RWPE2 (cell line): ENCODE data around the gene SATB2.

ENCODE experiments used
- ATAC-seq: fragments of 200-7000 bp; cut with Tn5 transposase; 3 replicates; pipeline ENCODE4 v1.9.1; 2021; ENCODE audit warnings: low read depth
- DNase-seq: peaks from one replicate; pipeline ENCODE4 v3.0.0-alpha.2; 2020; ENCODE audit warnings: low spot score
- H3K27ac ChIP-seq: fragments of 450-650 bp; 2 replicates; pipeline ENCODE4 v1.5.1; 2017; ENCODE audit warnings: mild to moderate bottlenecking; ENCODE audit not compliant: poor library complexity, severe bottlenecking
- H3K27me3 ChIP-seq: fragments of 250-450 bp; sonication (Bioruptor Pico); 2 replicates; pipeline ENCODE4 v1.5.1; 2021; ENCODE audit warnings: mild to moderate bottlenecking, moderate library complexity; ENCODE audit not compliant: insufficient read depth, poor library complexity, severe bottlenecking
- H3K36me3 ChIP-seq: fragments of 250-450 bp; sonication (Bioruptor Pico); 2 replicates; pipeline ENCODE4 v1.5.1; 2020; ENCODE audit warnings: low read depth, mild to moderate bottlenecking, moderate library complexity
- H3K4me1 ChIP-seq: fragments of 250-450 bp; sonication (Bioruptor Pico); 2 replicates; pipeline ENCODE4 v1.5.1; 2021; ENCODE audit warnings: mild to moderate bottlenecking, moderate library complexity; ENCODE audit not compliant: insufficient read depth, poor library complexity, severe bottlenecking
- H3K4me3 ChIP-seq: fragments of 250-450 bp; sonication (Bioruptor Pico); 2 replicates; pipeline ENCODE4 v1.5.1; 2021; ENCODE audit warnings: mild to moderate bottlenecking, moderate library complexity; ENCODE audit not compliant: severe bottlenecking
- H3K9me3 ChIP-seq: fragments of 250-450 bp; sonication (Bioruptor Pico); 2 replicates; pipeline ENCODE4 v1.5.1; 2021; ENCODE audit warnings: mild to moderate bottlenecking, moderate library complexity; ENCODE audit not compliant: severe bottlenecking
- TF ChIP-seq, protein P1 (sequence below): fragments of 450-650 bp; IDR thresholded peaks from one replicate; pipeline ENCODE4 v1.5.1; 2017; ENCODE audit warnings: mild to moderate bottlenecking, moderate library complexity; ENCODE audit not compliant: poor library complexity, severe bottlenecking

The SATB2 gene

DNA sequence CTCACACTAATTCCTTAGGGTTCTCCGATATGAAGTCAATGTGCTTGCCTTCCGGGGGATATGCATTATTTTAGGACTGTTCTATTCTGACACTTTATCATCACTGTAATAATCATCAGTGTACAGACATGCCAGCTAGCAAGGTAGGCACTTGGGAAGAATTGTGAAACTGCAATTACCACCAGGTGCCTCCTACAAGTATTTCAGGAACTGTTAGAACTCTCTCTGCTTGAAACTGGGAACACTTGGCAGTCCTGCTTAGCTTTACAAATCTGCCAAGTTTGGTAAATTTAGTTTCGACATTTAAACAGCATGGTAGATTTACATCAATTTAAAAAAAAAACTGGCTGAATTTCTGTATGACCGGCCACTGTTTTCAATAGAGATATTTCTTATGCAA lies 128.7 kb downstream of the SATB2 start:
- Histone ChIP-seq H3K27me3 (no peaks in the 10 kb centered on the region), H3K4me1 (no peaks in the 10 kb centered on the region), H3K9me3 (no peaks in the 10 kb centered on the region), H3K27ac (no peak overlapping the region), H3K36me3 (peaks cover 19% of the 10 kb centered on the region), H3K4me3 (no peak overlapping the region)
- ATAC-seq (no peak), DNase-seq (no peak)
- TF ChIP-seq, protein P1, sequence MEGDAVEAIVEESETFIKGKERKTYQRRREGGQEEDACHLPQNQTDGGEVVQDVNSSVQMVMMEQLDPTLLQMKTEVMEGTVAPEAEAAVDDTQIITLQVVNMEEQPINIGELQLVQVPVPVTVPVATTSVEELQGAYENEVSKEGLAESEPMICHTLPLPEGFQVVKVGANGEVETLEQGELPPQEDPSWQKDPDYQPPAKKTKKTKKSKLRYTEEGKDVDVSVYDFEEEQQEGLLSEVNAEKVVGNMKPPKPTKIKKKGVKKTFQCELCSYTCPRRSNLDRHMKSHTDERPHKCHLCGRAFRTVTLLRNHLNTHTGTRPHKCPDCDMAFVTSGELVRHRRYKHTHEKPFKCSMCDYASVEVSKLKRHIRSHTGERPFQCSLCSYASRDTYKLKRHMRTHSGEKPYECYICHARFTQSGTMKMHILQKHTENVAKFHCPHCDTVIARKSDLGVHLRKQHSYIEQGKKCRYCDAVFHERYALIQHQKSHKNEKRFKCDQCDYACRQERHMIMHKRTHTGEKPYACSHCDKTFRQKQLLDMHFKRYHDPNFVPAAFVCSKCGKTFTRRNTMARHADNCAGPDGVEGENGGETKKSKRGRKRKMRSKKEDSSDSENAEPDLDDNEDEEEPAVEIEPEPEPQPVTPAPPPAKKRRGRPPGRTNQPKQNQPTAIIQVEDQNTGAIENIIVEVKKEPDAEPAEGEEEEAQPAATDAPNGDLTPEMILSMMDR, result no peak

DNA sequence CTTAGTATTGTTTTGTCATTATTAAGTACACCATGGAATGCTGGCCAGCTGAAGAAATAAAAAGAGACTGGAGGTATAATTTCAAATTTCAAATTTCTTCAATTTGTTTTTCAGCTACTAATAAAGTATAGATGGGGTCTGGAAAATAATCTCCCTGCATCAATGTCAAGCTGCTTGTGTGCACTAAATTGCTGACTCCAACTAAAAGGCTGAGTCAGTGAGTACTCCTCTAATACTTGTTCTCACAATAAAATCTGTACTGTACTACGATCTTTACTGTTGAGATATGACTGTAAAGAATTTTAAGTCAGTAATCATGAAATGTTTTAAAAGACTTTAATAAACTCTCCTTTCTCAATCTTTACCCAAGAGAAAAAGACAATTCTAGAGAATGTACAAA lies 131.9 kb downstream of the SATB2 start:
- Histone ChIP-seq H3K4me3 (no peak overlapping the region), H3K27ac (no peak overlapping the region), H3K9me3 (no peaks in the 10 kb centered on the region), H3K4me1 (no peaks in the 10 kb centered on the region), H3K36me3 (peaks cover 24% of the 10 kb centered on the region), H3K27me3 (no peaks in the 10 kb centered on the region)
- DNase-seq, result no peak
- ATAC-seq, result no peak
- TF ChIP-seq, protein P1, result no peak

DNA sequence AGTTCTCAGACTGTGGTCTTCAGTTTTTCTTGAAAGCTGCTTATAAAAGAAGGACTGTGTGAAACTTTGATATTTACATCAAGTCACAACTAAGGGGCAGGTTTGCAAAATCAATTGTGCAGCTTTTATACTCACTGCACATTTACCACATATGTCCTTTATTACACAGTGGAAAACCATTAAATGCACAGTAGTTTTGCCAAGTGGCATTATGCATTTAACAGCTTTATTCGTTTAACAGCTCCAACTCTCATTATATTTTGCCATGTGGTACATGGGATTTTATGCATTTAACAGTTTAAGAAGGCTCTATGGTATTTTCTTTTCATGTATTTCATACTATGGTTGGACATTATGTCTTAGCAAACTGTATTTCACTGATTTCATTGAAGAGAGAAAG lies 135.6 kb downstream of the SATB2 start:
- Histone ChIP-seq H3K9me3 (no peaks in the 10 kb centered on the region), H3K36me3 (peaks cover 25% of the 10 kb centered on the region), H3K27me3 (no peaks in the 10 kb centered on the region), H3K4me1 (no peaks in the 10 kb centered on the region), H3K27ac (no peak overlapping the region), H3K4me3 (no peak overlapping the region)
- TF ChIP-seq, protein P1, result no peak
- DNase-seq, result no peak
- no peak for ATAC-seq

- Histone ChIP-seq H3K9me3 (no peaks in the 10 kb centered on the region), H3K27ac (no peak overlapping the region), H3K36me3 (peaks cover 9% of the 10 kb centered on the region), H3K4me3 (no peak overlapping the region), H3K27me3 (no peaks in the 10 kb centered on the region), H3K4me1 (no peaks in the 10 kb centered on the region)
- DNase-seq, result no peak
- ATAC-seq, result no peak
- TF ChIP-seq, protein P1, result no peak
These were observed 140.1 kb downstream of the SATB2 start for GRCh38 chr2:199317646-199318045.

GRCh38 chr2:199316851-199317250 lies 140.9 kb downstream of the SATB2 start:
- H3K4me1 ChIP-seq, result no peaks in the 10 kb centered on the region
- peaks cover 9% of the 10 kb centered on the region for H3K36me3 ChIP-seq
- H3K4me3 ChIP-seq, result no peak overlapping the region
- DNase-seq, result no peak
- no peaks in the 10 kb centered on the region for H3K9me3 ChIP-seq
- no peak for ATAC-seq
- H3K27me3 ChIP-seq, result no peaks in the 10 kb centered on the region
- TF ChIP-seq, protein P1, result no peak
- no peak overlapping the region for H3K27ac ChIP-seq
